CD14-positive monocyte (primary cell): ENCODE data around the gene EMD. TPM values are rescaled to one million over a fixed set of nuclear protein-coding genes. Genes with fewer than 3 reads are reported as not detected.

Experiments
- DNase-seq, 3 donors: peaks; one replicate each; pipeline ENCODE4 v3.0.0-alpha.2; 2011 to 2022
- H2AFZ ChIP-seq: 2 replicates; pipeline ENCODE4 v1.6.0; 2012; ENCODE audit warnings: mild to moderate bottlenecking, low read depth, low read length, inconsistent platforms; ENCODE audit not compliant: insufficient read depth, poor library complexity, severe bottlenecking
- H3K27ac ChIP-seq, 2 donors: 1 replicate in 1 of 2; 2 replicates in 1 of 2; pipeline ENCODE4 v1.5.1; 2012 to 2013; ENCODE audit warnings: low read length in 2 of 2, control low read depth in 1 of 2, inconsistent platforms in 1 of 2, low read depth in 1 of 2, mild to moderate bottlenecking in 1 of 2
- H3K27me3 ChIP-seq, 2 donors: one replicate each; pipeline versions ENCODE4 v1.6.0 to v1.6.1; 2011 to 2013; ENCODE audit warnings: low read length in 2 of 2; ENCODE audit not compliant: control insufficient read depth in 2 of 2, insufficient read depth in 2 of 2
- H3K36me3 ChIP-seq, 2 donors: replicated peaks in 1 of 2; 1 replicate in 1 of 2; 2 replicates in 1 of 2; pipeline versions ENCODE4 v1.5.1 to v1.6.1; 2012 to 2013; ENCODE audit warnings: low read length in 2 of 2, control low read depth in 1 of 2, inconsistent platforms in 1 of 2, mild to moderate bottlenecking in 1 of 2; ENCODE audit not compliant: insufficient read depth in 2 of 2, control insufficient read depth in 1 of 2
- H3K4me1 ChIP-seq, 2 donors: 1 replicate in 1 of 2; 2 replicates in 1 of 2; pipeline versions ENCODE4 v1.5.1 to v1.6.1; 2012 to 2013; ENCODE audit warnings: low read length in 2 of 2, control low read depth in 1 of 2, inconsistent platforms in 1 of 2, mild to moderate bottlenecking in 1 of 2, moderate library complexity in 1 of 2; ENCODE audit not compliant: insufficient read depth in 2 of 2, control insufficient read depth in 1 of 2
- H3K4me2 ChIP-seq: replicated peaks from 2 replicates; pipeline ENCODE3; 2012; ENCODE audit warnings: low read length, moderate library complexity, mild to moderate bottlenecking; ENCODE audit not compliant: poor library complexity, severe bottlenecking; ENCODE audit errors: extremely low read depth
- H3K4me3 ChIP-seq, 3 experiments: fragments of 200-600 bp in 1 of 3; sonication (generic) in 1 of 3; replicated peaks in 1 of 3; 1 replicate in 2 of 3; 2 replicates in 1 of 3; pipeline ENCODE4 v1.5.1; 2011 to 2013; ENCODE audit warnings: low read length in 3 of 3, mild to moderate bottlenecking in 3 of 3, control low read depth in 2 of 3, low read depth in 2 of 3, inconsistent platforms in 1 of 3, moderate library complexity in 1 of 3
- H3K79me2 ChIP-seq: 2 replicates; pipeline ENCODE4 v1.6.0; 2012; ENCODE audit warnings: mild to moderate bottlenecking, control low read depth, inconsistent platforms, low read length, moderate library complexity; ENCODE audit not compliant: insufficient read depth
- H3K9ac ChIP-seq: 2 replicates; pipeline ENCODE4 v1.6.0; 2017; ENCODE audit warnings: low read length, mild to moderate bottlenecking; ENCODE audit not compliant: insufficient read depth, poor library complexity, severe bottlenecking
- H3K9me3 ChIP-seq, 2 donors: replicated peaks in 1 of 2; 1 replicate in 1 of 2; 2 replicates in 1 of 2; pipeline versions ENCODE4 v1.5.1 to v1.6.1; 2012 to 2013; ENCODE audit warnings: low read length in 2 of 2, control low read depth in 1 of 2; ENCODE audit not compliant: control insufficient read depth in 1 of 2, insufficient read depth in 1 of 2
- H4K20me1 ChIP-seq: 2 replicates; pipeline ENCODE4 v1.6.0; 2012; ENCODE audit warnings: mild to moderate bottlenecking, low read length, control low read depth, moderate library complexity; ENCODE audit not compliant: insufficient read depth
- H3K27ac Mint-ChIP-seq, 7 donors: one replicate each; pipeline ENCODE4 v1.8.0; 2020; ENCODE audit warnings: mild to moderate bottlenecking in 7 of 7, mixed read lengths in 7 of 7, moderate library complexity in 6 of 7, inconsistent platforms in 2 of 7
- H3K27me3 Mint-ChIP-seq, 3 donors: one replicate each; pipeline ENCODE4 v1.8.0; 2021 to 2022; ENCODE audit warnings: low read depth in 3 of 3, mild to moderate bottlenecking in 3 of 3, mixed read lengths in 3 of 3, moderate library complexity in 3 of 3, inconsistent platforms in 1 of 3
- H3K36me3 Mint-ChIP-seq, 2 donors: one replicate each; pipeline ENCODE4 v1.8.0; 2020; ENCODE audit warnings: mixed read lengths in 2 of 2, inconsistent platforms in 1 of 2, mild to moderate bottlenecking in 1 of 2
- H3K4me1 Mint-ChIP-seq: one replicate; pipeline ENCODE4 v1.8.0; 2020; ENCODE audit warnings: mild to moderate bottlenecking, mixed read lengths
- H3K4me3 Mint-ChIP-seq, 2 donors: one replicate each; pipeline ENCODE4 v1.8.0; 2020; ENCODE audit warnings: mild to moderate bottlenecking in 2 of 2, mixed read lengths in 2 of 2, moderate library complexity in 1 of 2
- H3K9me3 Mint-ChIP-seq, 7 donors: one replicate each; pipeline ENCODE4 v1.8.0; 2020 to 2022; ENCODE audit warnings: mixed read lengths in 7 of 7, mild to moderate bottlenecking in 6 of 7, moderate library complexity in 6 of 7, inconsistent platforms in 2 of 7
- CTCF ChIP-seq: fragments of 200-600 bp; IDR thresholded peaks from one replicate; pipeline ENCODE4 v1.8.0; 2022; ENCODE audit warnings: antibody characterized with exemption, mild to moderate bottlenecking
- WGBS: methylation state at CpG from one replicate; pipeline ENCODE4 v1.1.5; 2013; ENCODE audit warnings: missing lambda C conversion rate; ENCODE audit not compliant: insufficient coverage; 5-methylcytosine and 5-hydroxymethylcytosine counted together
- intact Hi-C, 2 donors: fragments of 100-400 bp; cut with micrococcal nuclease; formaldehyde crosslinking; loops; one replicate each; pipeline versions ENCODE4 v1.15.0 to v1.15.1; 2023
- polyA plus RNA-seq, 3 donors: library from polyadenylated mRNA; depleted of rRNA in 1 of 3; unstranded in 2 of 3; stranded (reverse) in 1 of 3; fragments of 300-500 nt in 2 of 3; fragments of >200 nt in 1 of 3; fragmentation: Illumina TruSeq in 2 of 3; gene quantifications; 1 replicate in 2 of 3; 2 replicates in 1 of 3; pipeline ENCODE4 v1.2.3, GENCODE V29; 2012 to 2021

The EMD gene
- polyA plus RNA-seq, 3 donors, result 14.0 to 126 (median 17.6) TPM

- peaks cover 99 to 100% of the 10 kb centered on the region in 2 donors for H3K36me3 ChIP-seq
- H3K27ac ChIP-seq, result no peak overlapping the region
- WGBS, result 100% methylated on average over 6 of the region's 12 CpGs
- no peaks in the 10 kb centered on the region for H3K27me3 ChIP-seq
- no peaks in the 10 kb centered on the region for H3K4me1 Mint-ChIP-seq
- no peak overlapping the region for H3K4me2 ChIP-seq
- intact Hi-C loops, result no loop called here
- no peak overlapping the region for H3K9ac ChIP-seq
- no peak overlapping the region for H3K4me3 Mint-ChIP-seq
- peaks cover 56 to 88% of the 10 kb centered on the region in 2 donors for H3K36me3 Mint-ChIP-seq
- DNase-seq, result no peak
- no peak for TF ChIP-seq CTCF
- H3K4me3 ChIP-seq, result no peak overlapping the region
- peaks cover 0 to 2% (median 0%) of the 10 kb centered on the region in 3 donors for H3K27me3 Mint-ChIP-seq
- peak overlapping the region in 2 of 7 donors; percentile 37 to 68 for H3K27ac Mint-ChIP-seq
- H3K79me2 ChIP-seq, result peaks cover 59% of the 10 kb centered on the region
- H3K4me1 ChIP-seq, result peaks cover 7 to 17% of the 10 kb centered on the region in 2 donors
- H2AFZ ChIP-seq, result no peak overlapping the region
- no peaks in the 10 kb centered on the region for H3K9me3 ChIP-seq
- no peaks in the 10 kb centered on the region for H3K9me3 Mint-ChIP-seq
- peaks cover 100% of the 10 kb centered on the region for H4K20me1 ChIP-seq
These were observed 23.3 kb upstream of the EMD start for GRCh38 chrX:154355776-154356140.

- peaks cover 65% of the 10 kb centered on the region for H3K79me2 ChIP-seq
- H3K9ac ChIP-seq, result no peak overlapping the region
- H3K36me3 Mint-ChIP-seq, result peaks cover 57 to 93% of the 10 kb centered on the region in 2 donors
- no peak overlapping the region for H3K4me3 ChIP-seq
- no peak overlapping the region for H2AFZ ChIP-seq
- H3K27ac ChIP-seq, result no peak overlapping the region
- peaks cover 97 to 98% of the 10 kb centered on the region in 2 donors for H3K36me3 ChIP-seq
- H4K20me1 ChIP-seq, result peaks cover 99% of the 10 kb centered on the region
- H3K27me3 ChIP-seq, result no peaks in the 10 kb centered on the region
- intact Hi-C loops, result no loop called here
- peaks cover 0 to 2% (median 0%) of the 10 kb centered on the region in 3 donors for H3K27me3 Mint-ChIP-seq
- TF ChIP-seq CTCF, result no peak
- H3K4me1 Mint-ChIP-seq, result no peaks in the 10 kb centered on the region
- no peak overlapping the region for H3K4me3 Mint-ChIP-seq
- H3K9me3 ChIP-seq, result no peaks in the 10 kb centered on the region
- no peaks in the 10 kb centered on the region for H3K9me3 Mint-ChIP-seq
- DNase-seq, result no peak
- H3K4me2 ChIP-seq, result no peak overlapping the region
- WGBS, result no CpG with 5 or more reads among the region's 13 CpGs
- peaks cover 4 to 17% of the 10 kb centered on the region in 2 donors for H3K4me1 ChIP-seq
- H3K27ac Mint-ChIP-seq, result peak overlapping the region in 3 of 7 donors; percentile 35 to 84 (median 59)
These were observed 22.5 kb upstream of the EMD start for GRCh38 chrX:154356596-154356995.
